Measurements from ENCODE around the gene KCTD17. TPM values are rescaled to one million over a fixed set of nuclear protein-coding genes. Genes with fewer than 3 reads are reported as not detected.
A peak's percentile ranks its signal among the peaks of the same experiment; 100 is the strongest.

KCTD17 gene
- total and polyA plus RNA-seq, 2 of the 4 experiments (the other 2 are of a cell fraction) = 28.3 to 37.3 TPM

- Histone ChIP-seq H2AK9ac (replicated peaks; ENCODE audit: low read depth, low read length, poor library complexity) (no peak overlapping the region), H4K91ac (ENCODE audit: insufficient read depth, low read depth, low read length) (no peak overlapping the region), H2BK120ac (ENCODE audit: low read depth, low read length) (no peak overlapping the region), H3K9me1 (ENCODE audit: insufficient read depth, low read length) (no peaks in the 10 kb centered on the region), H3K9me3 (ENCODE audit: control insufficient read depth, insufficient read depth, low read length) (no peaks in the 10 kb centered on the region), H3K27ac (ENCODE audit: insufficient read depth, low read length) (no peak overlapping the region), H2AFZ (replicated peaks; ENCODE audit: low read length, poor library complexity) (peak overlapping the region; percentile 52), H3K79me1 (ENCODE audit: low read depth in 1 of 2, low read length in 2 of 2) (no peaks in the 10 kb centered on the region), H2BK20ac (ENCODE audit: low read depth, low read length) (no peak overlapping the region), H2AK5ac (ENCODE audit: low read depth, low read length) (no peak overlapping the region), H3K14ac (replicated peaks; ENCODE audit: low read depth, low read length) (no peak overlapping the region), H3K9ac (ENCODE audit: low read depth, low read length) (no peak overlapping the region), H2BK15ac (ENCODE audit: low read depth, low read length) (no peak overlapping the region), H4K8ac (ENCODE audit: low read depth in 2 of 2, low read length in 2 of 2) (no peak overlapping the region), H3K23ac (ENCODE audit: low read depth, low read length) (no peak overlapping the region), H3K56ac (ENCODE audit: extremely low read depth, insufficient read depth, low read length) (no peak overlapping the region), H3K36me3 (ENCODE audit: control insufficient read depth, insufficient read depth, low read length) (no peaks in the 10 kb centered on the region), H3K4me3 (ENCODE audit: insufficient read depth, low read depth, low read length) (no peak overlapping the region), H3K18ac (ENCODE audit: low read depth, low read length) (no peak overlapping the region), H3K4ac (ENCODE audit: low read depth, low read length) (no peak overlapping the region), H3K27me3 (ENCODE audit: control insufficient read depth, insufficient read depth, low read length) (peaks cover 42% of the 10 kb centered on the region), H3K4me2 (ENCODE audit: low read depth, low read length) (no peak overlapping the region), H3K4me1 (ENCODE audit: control insufficient read depth, insufficient read depth, low read length) (no peaks in the 10 kb centered on the region), H4K5ac (ENCODE audit: low read depth, low read length) (no peak overlapping the region), H4K20me1 (ENCODE audit: insufficient read depth, low read length) (no peaks in the 10 kb centered on the region), H2BK5ac (ENCODE audit: low read depth, low read length, poor library complexity, severe bottlenecking) (no peak overlapping the region)
- dilution Hi-C loops (cut with HindIII; ENCODE audit: low sequenced_read_pairs, unreplicated experiment) = no loop called here
- POLR2A ChIA-PET (ENCODE audit: unreplicated experiment) = no interaction called here
- ATAC-seq (ENCODE audit: low read depth) (peak; percentile 86), DNase-seq (peak; percentile 37)
- 0% methylated on average over 1 of the region's 15 CpGs; no CpG with 5 or more reads in 1 of the 2 experiments for WGBS, 2 experiments (ENCODE audit: extremely low coverage in 2 of 2, insufficient read length in 1 of 2)
- intact Hi-C loops (cut with micrococcal nuclease) = loop anchor here (1.0 to 5.0 kb wide), 2 partner anchors 121 to 379 kb away; no protein-coding TSS in a partner anchor
- no TSS peak for BruUV-seq (replicated peaks)
- TF ChIP-seq ELK1 (IDR thresholded peaks at IDR 0.05; ENCODE audit: borderline replicate concordance, low read depth, low read length) (no peak), SMC3 (IDR thresholded peaks at IDR 0.05; ENCODE audit: low read depth, low read length) (peak; percentile 73), RFX5 (IDR thresholded peaks at IDR 0.05; ENCODE audit: low read depth, low read length) (no peak), CTCF (conservative IDR thresholded peaks at IDR 0.05; ENCODE audit: low read depth, low read length) (peak; percentile 81), CHD1 (IDR thresholded peaks at IDR 0.05; ENCODE audit: low read depth, low read length) (no peak), RAD21 (IDR thresholded peaks at IDR 0.05; ENCODE audit: low read length) (peak; percentile 70)
- in situ Hi-C loops (cut with MboI; ENCODE audit: low sequenced_read_pairs) = no loop called here
- CTCF ChIA-PET = no interaction called here
Measured at GRCh38 chr22:37077802-37078448, 26.4 kb downstream of the KCTD17 start.

All from IMR-90 (cell line).